HG03097 (cell line): ENCODE results near the gene NAGLU.
A peak's percentile ranks its signal among the peaks of the same experiment; 100 is the strongest.
"Not testable (repeated sequence)": the region's sequence is repeated elsewhere in the genome, so short reads cannot be mapped to it uniquely, and the experiment has no call there.

Experiments used
- ATAC-seq: cut with Tn5 transposase; IDR thresholded peaks from one replicate; pipeline ENCODE4 v1.9.1; 2021; ENCODE audit not compliant: unreplicated experiment, low FRiP score

NAGLU gene

DNA sequence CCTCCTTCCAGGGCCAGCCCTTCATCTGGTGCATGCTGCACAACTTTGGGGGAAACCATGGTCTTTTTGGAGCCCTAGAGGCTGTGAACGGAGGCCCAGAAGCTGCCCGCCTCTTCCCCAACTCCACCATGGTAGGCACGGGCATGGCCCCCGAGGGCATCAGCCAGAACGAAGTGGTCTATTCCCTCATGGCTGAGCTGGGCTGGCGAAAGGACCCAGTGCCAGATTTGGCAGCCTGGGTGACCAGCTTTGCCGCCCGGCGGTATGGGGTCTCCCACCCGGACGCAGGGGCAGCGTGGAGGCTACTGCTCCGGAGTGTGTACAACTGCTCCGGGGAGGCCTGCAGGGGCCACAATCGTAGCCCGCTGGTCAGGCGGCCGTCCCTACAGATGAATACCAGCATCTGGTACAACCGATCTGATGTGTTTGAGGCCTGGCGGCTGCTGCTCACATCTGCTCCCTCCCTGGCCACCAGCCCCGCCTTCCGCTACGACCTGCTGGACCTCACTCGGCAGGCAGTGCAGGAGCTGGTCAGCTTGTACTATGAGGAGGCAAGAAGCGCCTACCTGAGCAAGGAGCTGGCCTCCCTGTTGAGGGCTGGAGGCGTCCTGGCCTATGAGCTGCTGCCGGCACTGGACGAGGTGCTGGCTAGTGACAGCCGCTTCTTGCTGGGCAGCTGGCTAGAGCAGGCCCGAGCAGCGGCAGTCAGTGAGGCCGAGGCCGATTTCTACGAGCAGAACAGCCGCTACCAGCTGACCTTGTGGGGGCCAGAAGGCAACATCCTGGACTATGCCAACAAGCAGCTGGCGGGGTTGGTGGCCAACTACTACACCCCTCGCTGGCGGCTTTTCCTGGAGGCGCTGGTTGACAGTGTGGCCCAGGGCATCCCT, 7.4 kb downstream of the NAGLU start:
- ATAC-seq: no peak

DNA sequence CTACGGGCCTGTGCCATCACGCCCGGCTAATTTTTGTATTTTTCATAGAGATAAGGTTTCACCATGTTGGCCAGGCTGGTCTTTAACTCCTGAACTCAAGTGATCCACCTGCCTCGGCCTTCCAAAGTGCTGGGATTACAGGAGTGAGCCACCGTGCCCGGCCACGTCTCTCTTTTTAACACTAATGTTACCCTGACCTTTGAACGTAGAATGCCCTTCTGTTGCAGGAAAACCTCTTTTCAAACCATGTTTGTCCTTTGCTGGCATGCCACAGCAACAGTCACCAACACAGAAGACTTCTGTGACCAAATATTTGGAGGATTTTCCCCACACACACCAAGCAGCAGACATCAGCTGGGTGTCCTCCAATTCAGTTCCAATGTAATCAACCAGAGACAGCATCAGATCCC, 8.8 kb downstream of the NAGLU start:
- ATAC-seq: no peak

DNA sequence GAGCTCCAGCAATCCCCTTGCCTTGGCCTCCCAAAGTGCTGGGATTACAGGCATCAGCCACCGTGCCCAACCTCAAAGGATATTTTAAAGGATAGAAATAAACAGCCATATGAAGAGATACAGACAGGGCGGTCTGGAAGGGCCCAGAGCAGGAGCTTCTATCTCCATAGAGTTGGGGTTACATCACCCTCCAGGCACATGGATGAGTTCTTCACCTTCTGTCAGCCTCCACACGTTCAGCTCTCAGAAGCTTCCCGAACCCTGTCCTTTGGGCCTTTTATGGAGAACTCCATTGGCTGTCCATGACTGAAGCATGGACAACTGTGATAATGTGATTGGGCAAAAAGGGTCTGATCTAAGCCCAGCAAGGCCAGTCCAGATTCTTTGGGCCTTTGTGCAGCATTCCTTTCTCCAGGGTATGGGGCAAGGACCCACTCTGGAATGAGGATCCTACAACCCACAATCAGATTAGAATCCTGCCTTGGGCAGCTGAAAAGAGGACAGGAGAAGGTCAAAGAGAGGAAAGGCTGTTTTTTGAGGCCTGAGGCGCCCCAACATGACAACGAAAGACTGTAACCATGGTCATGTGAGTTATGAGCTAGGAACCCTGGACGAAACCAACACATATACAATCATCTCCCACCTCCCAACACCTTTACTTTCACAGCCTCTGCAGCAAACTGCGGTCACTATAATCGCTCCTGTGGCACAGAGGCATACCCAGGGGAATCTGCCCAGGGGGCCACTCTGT, 9.9 kb downstream of the NAGLU start:
- ATAC-seq: not testable (repeated sequence)

DNA sequence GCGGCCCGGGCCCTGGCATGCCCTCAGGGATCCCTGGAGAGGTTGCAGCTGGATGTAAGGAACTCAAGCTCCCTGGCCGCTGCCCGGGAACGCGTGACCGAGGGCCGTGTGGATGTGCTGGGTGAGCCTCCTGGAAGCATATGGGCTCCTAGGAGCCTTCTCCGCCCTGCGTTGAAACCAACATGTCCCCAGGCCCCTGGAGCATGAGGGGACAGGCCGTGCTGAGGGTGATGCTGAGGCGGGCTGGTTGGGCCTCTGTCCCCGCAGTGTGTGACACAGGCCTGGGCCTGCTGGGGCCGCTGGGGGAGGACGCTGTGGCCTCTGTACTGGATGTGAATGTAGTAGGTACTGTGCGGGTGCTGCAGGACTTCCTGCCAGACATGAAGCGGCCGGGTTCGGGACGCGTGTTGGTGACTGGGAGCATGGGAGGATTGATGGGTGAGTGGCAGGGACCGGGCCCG, 11.0 kb downstream of the NAGLU start:
- no peak for ATAC-seq

DNA sequence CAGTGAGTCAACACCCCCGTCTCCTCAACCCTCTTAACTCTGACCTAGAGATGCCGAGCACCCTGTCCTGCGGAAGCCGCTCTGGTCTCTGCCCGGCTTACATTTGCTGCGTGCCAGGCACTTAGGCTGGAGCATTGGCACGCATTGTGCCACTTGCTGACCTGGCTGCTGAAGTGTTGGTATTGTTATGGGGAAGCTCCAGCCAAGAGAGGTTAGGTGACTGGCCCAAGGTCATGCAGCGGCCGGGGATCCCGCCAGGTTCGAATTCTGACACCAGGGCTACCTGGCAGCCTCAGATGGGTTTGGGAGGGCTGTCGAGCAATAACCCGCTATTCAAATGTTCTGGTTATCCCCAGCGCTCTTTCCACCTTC, 11.6 kb downstream of the NAGLU start:
- no peak for ATAC-seq

DNA sequence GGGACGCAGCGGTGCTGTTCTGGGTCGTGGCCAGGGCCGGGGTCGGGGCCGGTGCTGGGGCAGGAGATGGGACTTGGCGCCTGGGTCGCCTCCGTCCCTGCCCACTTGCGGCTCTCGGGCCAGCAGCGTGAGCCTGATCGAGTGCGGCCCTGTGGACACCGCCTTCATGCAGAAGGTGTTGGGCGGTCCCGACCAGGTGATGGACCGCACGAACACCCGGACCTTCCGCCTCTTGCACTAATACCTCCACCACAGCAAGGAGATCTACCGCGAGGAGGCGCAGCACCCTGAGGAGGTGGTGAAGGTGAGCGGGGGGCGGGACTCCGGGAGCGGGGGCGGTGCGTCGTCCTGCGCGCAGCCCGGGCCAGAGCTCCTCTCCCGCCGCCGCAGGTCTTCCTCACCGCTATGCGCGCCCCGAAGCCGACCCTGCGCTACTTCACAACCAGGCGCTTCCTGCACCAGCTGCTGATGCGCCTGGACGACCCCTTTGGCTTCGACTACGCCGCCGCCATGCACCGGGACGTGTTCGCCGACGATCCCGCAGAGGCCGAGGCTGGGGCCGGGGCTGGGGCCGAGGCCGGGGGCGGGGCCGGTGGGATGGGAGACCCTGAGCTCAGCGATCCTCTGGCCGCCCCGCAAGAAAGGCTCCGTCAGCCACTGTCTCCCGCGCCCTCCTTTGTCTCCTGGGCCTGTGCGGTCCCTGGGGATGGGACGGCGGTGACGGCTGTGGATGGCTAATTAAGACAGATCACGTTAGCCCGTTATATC, 12.2 kb downstream of the NAGLU start:
- no peak for ATAC-seq

DNA sequence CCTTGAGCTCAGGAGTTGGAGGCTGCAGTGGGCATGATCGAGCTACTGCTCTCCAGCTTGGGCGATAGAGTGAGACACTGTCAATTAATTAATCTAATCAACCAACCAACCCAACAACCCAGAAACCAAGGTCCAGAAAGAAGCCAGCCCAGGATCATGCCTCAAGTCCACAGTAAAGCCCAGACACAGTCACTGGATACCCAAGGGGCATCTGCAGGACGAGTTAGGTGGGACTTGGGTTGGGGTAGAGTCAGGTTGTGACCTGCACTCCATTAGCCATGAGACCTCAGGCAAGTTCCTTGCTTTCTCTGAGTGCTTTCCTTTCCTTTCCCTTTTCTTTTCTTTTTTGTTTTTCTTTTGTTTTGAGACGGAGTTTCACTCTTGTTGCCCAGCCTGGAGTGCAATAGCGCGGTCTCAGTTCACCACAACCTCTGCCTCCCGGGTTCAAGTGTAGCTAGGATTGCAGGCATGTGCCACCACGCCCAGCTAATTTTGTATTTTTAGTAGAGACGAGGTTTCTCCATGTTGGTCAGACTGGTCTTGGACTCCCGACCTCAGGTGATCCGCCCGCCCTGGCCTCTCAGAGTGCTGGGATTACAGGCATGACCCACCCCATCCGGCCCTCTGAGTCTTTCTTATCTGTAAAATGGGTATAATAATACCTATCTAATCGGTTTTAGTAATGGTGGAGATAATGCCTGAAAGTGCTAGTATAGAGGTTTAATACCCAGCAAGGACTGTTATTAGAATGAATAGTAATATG, 13.1 kb downstream of the NAGLU start:
- ATAC-seq: no peak

DNA sequence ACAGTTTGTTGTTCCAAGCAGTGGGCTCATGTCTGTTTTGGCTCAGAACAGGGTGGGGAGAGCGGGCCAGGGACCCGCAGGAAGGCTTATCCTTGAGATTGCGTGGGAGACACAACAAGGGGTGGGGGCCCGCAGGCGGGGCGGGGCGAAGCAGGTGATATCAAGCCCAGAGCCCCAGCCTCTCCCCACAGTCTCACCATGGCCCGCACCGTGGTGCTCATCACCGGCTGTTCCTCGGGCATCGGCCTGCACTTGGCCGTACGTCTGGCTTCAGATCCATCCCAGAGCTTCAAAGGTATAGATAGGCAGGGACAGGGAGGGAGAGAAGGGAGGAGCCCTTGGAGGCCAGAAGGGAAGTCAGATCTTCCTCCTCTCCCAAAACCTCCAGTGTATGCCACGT, 16.7 kb downstream of the NAGLU start, which contains the start of gene HSD17B1:
Gene HSD17B1, plus strand, starts transcription at position 188 of the 400 bp plus-strand sequence. Its CDS starts 11 bp downstream, at position 199.
- not testable (repeated sequence) for ATAC-seq

DNA sequence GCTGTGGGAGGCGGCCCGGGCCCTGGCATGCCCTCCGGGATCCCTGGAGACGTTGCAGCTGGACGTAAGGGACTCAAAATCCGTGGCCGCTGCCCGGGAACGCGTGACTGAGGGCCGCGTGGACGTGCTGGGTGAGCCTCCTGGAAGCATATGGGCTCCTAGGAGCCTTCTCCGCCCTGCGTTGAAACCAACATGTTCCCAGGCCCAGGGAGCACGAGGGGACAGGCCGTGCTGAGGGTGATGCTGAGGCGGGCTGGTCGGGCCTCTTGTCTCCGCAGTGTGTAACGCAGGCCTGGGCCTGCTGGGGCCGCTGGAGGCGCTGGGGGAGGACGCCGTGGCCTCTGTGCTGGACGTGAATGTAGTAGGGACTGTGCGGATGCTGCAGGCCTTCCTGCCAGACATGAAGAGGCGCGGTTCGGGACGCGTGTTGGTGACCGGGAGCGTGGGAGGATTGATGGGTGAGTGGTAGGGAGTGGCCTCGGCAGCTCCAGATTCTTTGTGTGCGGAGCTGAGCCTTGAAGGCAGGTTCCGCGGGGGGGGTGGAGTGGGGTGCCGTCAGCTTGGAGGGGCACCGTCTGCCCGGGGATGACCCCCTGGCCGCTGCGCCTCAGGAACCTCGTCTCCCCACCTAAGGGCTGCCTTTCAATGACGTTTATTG, 17.2 kb downstream of the NAGLU start:
- no peak for ATAC-seq

DNA sequence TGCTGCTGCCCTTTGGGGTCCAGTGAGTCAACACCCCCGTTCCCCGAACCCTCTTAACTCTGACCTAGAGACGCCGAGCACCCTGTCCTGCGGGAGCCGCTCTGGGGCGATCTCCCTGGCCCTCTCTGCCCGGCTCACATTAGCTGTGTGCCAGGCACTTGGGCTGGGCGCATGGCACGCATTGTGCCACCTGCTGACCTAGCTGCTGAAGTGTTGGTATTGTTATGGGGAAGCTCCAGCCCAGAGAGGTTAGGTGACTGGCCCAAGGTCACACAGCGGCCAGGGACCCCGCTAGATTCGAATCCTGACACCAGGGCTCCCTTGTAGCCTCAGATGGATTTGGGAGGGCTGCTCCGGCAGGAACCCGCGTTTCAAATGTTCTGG, 17.8 kb downstream of the NAGLU start:
- ATAC-seq: no peak

DNA sequence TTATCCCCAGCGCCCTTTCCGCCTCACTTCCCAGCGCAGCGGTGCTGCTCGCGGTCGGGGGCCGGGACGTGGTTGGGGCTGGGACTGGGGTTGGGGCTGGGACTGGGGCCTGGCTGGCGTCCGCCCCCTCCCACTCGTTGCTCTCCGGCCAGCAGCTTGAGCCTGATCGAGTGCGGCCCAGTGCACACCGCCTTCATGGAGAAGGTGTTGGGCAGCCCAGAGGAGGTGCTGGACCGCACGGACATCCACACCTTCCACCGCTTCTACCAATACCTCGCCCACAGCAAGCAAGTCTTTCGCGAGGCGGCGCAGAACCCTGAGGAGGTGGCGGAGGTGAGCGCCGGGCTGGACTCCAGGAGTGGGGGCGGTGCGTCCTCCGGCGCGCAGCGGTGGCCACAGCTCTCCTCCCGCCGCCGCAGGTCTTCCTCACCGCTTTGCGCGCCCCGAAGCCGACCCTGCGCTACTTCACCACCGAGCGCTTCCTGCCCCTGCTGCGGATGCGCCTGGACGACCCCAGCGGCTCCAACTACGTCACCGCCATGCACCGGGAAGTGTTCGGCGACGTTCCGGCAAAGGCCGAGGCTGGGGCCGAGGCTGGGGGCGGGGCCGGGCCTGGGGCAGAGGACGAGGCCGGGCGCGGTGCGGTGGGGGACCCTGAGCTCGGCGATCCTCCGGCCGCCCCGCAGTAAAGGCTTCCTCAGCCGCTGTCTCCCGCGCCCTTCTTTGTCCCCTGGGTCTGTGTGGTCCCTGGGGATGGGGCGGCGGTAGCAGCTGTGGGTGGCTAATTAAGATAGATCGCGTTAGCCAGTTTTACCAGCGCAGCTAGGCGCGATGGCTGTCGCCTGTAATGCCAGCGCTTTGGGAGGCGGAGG, 18.4 kb downstream of the NAGLU start:
- peak; percentile 74 for ATAC-seq

DNA sequence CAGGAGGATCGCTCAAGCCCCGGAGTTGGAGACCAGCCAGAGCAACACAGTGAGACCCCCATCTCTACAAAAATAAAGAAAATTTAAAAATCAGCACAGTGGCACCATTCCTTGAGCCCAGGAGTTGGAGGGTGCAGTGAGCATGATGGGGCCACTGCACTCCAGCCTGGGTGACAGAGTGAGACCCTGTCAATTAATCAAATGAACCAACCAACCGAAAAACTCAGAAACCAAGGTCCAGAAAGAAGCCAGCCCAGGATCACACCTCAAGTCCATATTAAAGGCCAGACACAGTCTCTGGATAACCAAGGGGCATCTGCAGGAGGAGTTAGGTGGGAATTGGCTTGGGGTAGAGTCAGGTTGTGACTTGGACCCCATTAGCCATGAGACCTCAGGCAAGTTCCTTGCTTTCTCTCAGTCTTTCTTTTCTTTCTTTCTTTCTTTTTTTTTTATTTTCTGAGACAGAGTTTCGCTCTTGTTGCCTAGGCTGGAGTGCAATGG, 19.1 kb downstream of the NAGLU start:
- ATAC-seq: no peak

DNA sequence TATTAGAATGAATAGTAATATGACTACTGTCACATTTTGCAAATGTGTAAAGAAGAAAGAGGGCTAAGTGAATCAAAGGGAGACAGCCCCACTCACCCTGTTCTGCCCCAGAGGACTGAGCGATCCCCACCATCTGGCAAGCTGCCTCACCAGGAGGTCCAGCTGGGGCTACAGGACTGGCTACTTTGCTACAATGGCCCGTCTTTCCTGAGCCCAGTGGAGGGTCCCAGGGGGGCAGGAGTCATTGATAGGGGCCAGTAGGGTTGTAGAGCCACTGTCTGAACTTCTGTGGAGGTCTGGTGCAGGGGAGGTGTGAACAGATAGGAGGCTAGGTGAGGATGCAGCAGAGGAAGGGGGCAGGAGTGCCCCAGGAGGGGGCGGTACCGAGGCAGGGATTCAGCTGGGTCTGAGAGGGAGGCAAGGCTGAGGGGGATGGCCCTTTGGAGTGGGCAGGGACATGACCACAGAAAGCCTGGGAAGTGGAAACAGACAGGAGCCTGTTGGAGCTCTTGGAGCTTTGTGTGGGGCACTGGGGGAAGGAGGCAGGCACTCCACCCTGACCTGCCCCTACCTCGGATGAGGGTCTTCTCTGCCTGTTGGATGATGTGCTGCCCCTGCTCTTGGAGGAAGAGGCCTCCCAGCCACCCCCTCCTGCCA, 20.0 kb downstream of the NAGLU start:
- ATAC-seq: not testable (repeated sequence)

DNA sequence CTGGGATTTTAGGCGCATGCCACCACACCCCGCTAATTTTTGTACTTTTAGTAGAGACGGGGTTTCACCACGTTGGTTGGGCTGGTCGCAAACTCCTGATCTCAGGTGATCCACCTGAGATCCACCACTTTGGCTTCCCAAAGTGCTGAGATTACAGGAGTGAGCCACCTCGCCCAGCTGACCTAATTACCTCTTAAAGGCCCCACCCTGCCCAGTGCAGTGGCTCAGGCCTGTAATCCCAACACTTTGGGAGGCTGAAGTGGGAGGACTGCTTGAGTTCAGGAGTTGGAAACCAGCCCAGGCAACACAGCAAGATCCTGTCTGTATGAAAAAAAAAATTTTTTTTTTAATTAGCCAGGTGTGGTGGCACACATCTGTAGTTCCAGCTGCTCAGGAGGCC, 23.0 kb downstream of the NAGLU start:
- ATAC-seq: no peak

DNA sequence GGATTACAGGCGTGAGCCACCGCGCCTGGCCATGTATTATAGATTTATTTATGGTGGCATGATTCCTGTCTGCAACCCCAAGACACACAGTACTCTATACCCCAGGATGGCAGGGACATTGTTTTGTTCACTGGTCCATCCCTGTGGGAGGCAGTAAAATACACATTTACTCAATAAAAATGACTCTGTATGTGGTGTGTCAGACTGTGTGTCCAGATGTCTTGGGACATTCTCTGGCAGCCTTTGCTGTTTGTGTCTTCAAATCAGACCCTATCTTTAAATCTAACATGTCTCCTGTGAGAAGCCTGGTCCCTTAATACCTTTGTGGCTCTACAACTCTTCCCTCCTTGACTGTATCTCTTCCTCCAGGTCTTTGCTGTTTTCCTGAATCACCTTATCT, 24.2 kb downstream of the NAGLU start:
- no peak for ATAC-seq

DNA sequence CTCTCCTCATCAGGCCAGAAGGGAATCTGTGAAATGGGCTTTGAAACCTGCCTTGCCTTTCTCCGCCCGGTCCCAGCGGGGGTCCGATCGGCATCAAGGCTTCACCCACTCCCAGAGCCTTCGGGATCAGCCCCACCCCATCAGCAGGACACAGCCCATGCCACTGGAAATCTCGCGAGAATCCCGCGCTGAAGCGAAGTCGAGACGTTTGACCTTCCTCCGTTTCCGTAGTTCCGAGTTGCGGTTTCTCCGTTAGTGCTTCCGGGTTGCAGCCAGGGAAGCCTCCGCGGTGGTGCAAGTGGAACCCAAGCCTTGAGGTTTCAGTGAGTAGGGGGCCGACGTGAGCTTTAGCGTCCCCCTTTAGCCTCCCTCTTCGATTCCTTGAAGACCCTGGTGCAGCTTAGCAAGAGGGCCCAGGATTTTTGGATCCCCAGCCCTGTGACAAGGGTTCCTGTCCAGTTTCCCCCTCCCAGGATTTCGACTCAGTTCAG, 25.9 kb downstream of the NAGLU start, which contains the start of gene COASY:
Gene COASY, plus strand, starts transcription at position 252 of the 491 bp plus-strand sequence. CDS start 475 bp downstream, outside the sequence.
- ATAC-seq: peak; percentile 47

DNA sequence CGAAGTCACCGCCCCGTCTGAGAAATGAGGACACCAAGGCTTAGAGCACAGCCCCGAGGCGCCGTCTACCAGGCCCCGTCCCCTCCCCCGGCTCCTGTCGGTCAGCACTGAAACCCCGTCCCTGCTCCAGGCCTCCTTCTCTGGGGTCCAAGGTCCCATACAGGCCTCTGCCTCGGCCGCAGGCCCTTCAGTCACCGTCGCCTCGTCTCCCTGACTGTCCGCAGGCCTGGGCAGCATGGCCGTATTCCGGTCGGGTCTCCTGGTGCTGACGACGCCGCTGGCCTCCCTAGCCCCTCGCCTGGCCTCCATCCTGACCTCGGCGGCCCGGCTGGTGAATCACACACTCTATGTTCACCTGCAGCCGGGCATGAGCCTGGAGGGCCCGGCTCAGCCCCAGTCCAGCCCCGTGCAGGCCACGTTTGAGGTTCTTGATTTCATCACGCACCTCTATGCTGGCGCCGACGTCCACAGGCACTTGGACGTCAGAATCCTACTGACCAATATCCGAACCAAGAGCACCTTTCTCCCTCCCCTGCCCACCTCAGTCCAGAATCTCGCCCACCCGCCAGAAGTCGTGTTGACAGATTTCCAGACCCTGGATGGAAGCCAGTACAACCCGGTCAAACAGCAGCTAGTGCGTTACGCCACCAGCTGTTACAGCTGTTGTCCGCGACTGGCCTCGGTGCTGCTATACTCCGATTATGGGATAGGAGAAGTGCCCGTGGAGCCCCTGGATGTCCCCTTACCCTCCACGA, 26.5 kb downstream of the NAGLU start:
- ATAC-seq: no peak
